Vagina (tissue), 2 donors: ENCODE results near the gene GORASP1.

ENCODE experiments used
- CTCF ChIP-seq, 3 experiments: fragments of 450-650 bp in 2 of 3; fragments of 200-600 bp in 1 of 3; sonication (generic) in 1 of 3; IDR thresholded peaks; one replicate each; pipeline ENCODE4 v1.5.1; 2017 to 2019; ENCODE audit warnings: antibody characterized with exemption in 3 of 3, mild to moderate bottlenecking in 2 of 3, moderate library complexity in 2 of 3
- POLR2A ChIP-seq, 2 donors: fragments of 450-650 bp; IDR thresholded peaks; one replicate each; pipeline ENCODE4 v1.6.1; 2017; ENCODE audit warnings: antibody characterized with exemption in 2 of 2, mild to moderate bottlenecking in 2 of 2, moderate library complexity in 2 of 2
- POLR2AphosphoS5 ChIP-seq, 2 donors: sonication (generic); formaldehyde crosslinking; IDR thresholded peaks; one replicate each; pipeline ENCODE4 v1.9.0; 2017; ENCODE audit warnings: antibody characterized with exemption in 2 of 2, mild to moderate bottlenecking in 2 of 2, low read depth in 1 of 2; ENCODE audit not compliant: insufficient read depth in 1 of 2

GRCh38 chr3:39051649-39052561 is 55.5 kb downstream of the GORASP1 start, which contains the start of the genes SCN11A and WDR48:
- TF ChIP-seq CTCF (IDR thresholded peaks at IDR 0.05) (no peak), POLR2A (IDR thresholded peaks at IDR 0.05) (peak in 1 of 2 donors; percentile 77), POLR2AphosphoS5 (IDR thresholded peaks at IDR 0.05; ENCODE audit: insufficient read depth in 1 of 2, low read depth in 1 of 2) (peak; percentile 91 to 92)
